SU-DHL-6 (cell line): Measurements from ENCODE around the gene DEDD2.

Experiments
- H2AFZ ChIP-seq: fragments of 200-600 bp; sonication (generic); 2 replicates; pipeline ENCODE4 v1.6.1; 2014; ENCODE audit warnings: low read depth, mild to moderate bottlenecking, moderate library complexity, mixed read lengths, antibody characterized with exemption, low read length; ENCODE audit not compliant: severe bottlenecking
- H3F3A ChIP-seq: fragments of 200-600 bp; shearing (Covaris generic); 2 replicates; pipeline ENCODE4 v1.6.0; 2016; ENCODE audit warnings: antibody characterized with exemption, mild to moderate bottlenecking; ENCODE audit not compliant: insufficient read depth
- H3K27ac ChIP-seq: fragments of 200-600 bp; sonication (generic); 2 replicates; pipeline ENCODE4 v1.5.1; 2016; ENCODE audit warnings: low read depth, mild to moderate bottlenecking, low read length, moderate library complexity, mixed read lengths
- H3K27me3 ChIP-seq: fragments of 200-600 bp; sonication (generic), shearing (Covaris generic); 2 replicates; pipeline ENCODE4 v1.6.0; 2014; ENCODE audit warnings: mild to moderate bottlenecking, low read length
- H3K36me3 ChIP-seq: fragments of 200-600 bp; sonication (generic); 2 replicates; pipeline ENCODE4 v1.6.1; 2014; ENCODE audit warnings: mild to moderate bottlenecking, low read length, mixed read lengths
- H3K4me2 ChIP-seq: fragments of 300-600, 200-600 bp; shearing (Covaris generic), sonication (generic); 2 replicates; pipeline ENCODE4 v1.6.0; 2014; ENCODE audit warnings: low read length, low read depth, mild to moderate bottlenecking; ENCODE audit not compliant: poor library complexity, severe bottlenecking
- H3K4me3 ChIP-seq: fragments of 200-600 bp; sonication (generic); 2 replicates; pipeline ENCODE4 v1.5.1; 2014; ENCODE audit warnings: antibody characterized with exemption, low read length, mild to moderate bottlenecking, mixed read lengths; ENCODE audit not compliant: insufficient read depth, poor library complexity, severe bottlenecking
- H3K79me2 ChIP-seq: fragments of 200-600 bp; sonication (generic); 2 replicates; pipeline ENCODE4 v1.6.1; 2014; ENCODE audit warnings: mild to moderate bottlenecking, low read length, moderate library complexity; ENCODE audit not compliant: insufficient read depth
- H3K9ac ChIP-seq: fragments of 200-600 bp; sonication (generic); 2 replicates; pipeline ENCODE4 v1.7.0; 2014; ENCODE audit warnings: mild to moderate bottlenecking, low read length
- H3K9me2 ChIP-seq: fragments of 200-600 bp; sonication (generic); replicated peaks from 2 replicates; pipeline ENCODE4 v1.6.1; 2014; ENCODE audit warnings: low read length; ENCODE audit not compliant: insufficient read depth
- H3K9me3 ChIP-seq: fragments of 200-600 bp; sonication (generic); 2 replicates; pipeline ENCODE4 v1.6.1; 2014; ENCODE audit warnings: low read length, mixed read lengths; ENCODE audit not compliant: insufficient read depth
- H4K20me1 ChIP-seq: fragments of 200-600 bp; sonication (generic); 2 replicates; pipeline ENCODE4 v1.6.1; 2014; ENCODE audit warnings: low read depth, mild to moderate bottlenecking, antibody characterized with exemption, low read length, moderate library complexity, mixed read lengths
- EZH2phosphoT487 ChIP-seq: fragments of 200-600 bp; sonication (generic), shearing (Covaris generic); conservative IDR thresholded peaks from 2 replicates; pipeline ENCODE4 v1.6.1; 2018; ENCODE audit warnings: mild to moderate bottlenecking, antibody characterized with exemption, low read length, moderate library complexity, mixed read lengths
- TF ChIP-seq, protein P1 (sequence below): fragments of 200-600 bp; sonication (generic); IDR thresholded peaks from one replicate; pipeline ENCODE4 v1.5.1; 2017; ENCODE audit warnings: antibody characterized with exemption, mild to moderate bottlenecking, low read length, moderate library complexity; ENCODE audit not compliant: insufficient read depth, poor library complexity, severe bottlenecking

DEDD2 gene

DNA sequence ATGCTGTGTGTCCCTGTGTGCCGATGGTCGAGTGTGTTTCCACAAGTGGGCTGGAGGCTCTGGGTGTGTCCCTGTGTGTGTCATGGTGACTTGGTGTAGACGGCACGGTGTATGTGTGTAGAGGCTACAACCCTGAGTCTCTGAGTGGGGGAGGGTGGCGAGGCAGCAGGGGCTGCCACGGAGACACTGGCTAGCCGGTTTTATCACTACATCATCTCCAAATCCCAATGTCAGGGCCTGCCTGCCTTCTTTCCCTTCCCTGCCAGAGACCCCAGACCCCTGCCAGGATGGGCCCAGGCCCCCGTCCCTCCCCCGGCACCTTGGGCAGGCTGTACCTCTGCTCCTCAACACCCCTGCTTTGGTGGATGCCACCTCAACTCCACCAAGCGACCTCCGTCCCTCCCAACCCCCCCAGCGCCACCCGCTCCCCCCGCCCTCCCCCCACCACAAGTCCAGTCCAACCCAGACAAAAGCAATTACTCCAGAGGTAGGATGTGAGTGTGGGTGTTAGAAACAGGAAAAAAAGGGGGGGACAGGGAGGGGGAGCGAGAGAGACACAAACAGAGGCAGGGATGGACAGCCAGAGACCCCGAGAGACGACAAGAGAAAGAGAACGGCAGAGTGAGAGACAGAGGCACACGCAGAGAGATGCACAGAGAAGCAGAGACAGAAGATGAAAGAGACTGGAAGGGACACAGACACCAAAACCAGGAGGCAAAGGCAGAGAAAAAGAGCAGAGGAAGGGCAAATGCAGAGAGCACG is 63.6 kb downstream of the DEDD2 start:
- Histone ChIP-seq H3K27me3 (no peaks in the 10 kb centered on the region), H3K36me3 (no peaks in the 10 kb centered on the region), H2AFZ (no peak overlapping the region), H3K27ac (no peak overlapping the region), H3F3A (no peaks in the 10 kb centered on the region), H3K9me2 (no peaks in the 10 kb centered on the region), H4K20me1 (no peaks in the 10 kb centered on the region), H3K9ac (no peak overlapping the region), H3K9me3 (no peaks in the 10 kb centered on the region), H3K4me2 (no peak overlapping the region), H3K4me3 (no peak overlapping the region), H3K79me2 (no peaks in the 10 kb centered on the region)
- TF ChIP-seq EZH2phosphoT487, result no peak
- TF ChIP-seq, protein P1, sequence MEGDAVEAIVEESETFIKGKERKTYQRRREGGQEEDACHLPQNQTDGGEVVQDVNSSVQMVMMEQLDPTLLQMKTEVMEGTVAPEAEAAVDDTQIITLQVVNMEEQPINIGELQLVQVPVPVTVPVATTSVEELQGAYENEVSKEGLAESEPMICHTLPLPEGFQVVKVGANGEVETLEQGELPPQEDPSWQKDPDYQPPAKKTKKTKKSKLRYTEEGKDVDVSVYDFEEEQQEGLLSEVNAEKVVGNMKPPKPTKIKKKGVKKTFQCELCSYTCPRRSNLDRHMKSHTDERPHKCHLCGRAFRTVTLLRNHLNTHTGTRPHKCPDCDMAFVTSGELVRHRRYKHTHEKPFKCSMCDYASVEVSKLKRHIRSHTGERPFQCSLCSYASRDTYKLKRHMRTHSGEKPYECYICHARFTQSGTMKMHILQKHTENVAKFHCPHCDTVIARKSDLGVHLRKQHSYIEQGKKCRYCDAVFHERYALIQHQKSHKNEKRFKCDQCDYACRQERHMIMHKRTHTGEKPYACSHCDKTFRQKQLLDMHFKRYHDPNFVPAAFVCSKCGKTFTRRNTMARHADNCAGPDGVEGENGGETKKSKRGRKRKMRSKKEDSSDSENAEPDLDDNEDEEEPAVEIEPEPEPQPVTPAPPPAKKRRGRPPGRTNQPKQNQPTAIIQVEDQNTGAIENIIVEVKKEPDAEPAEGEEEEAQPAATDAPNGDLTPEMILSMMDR, result no peak

GRCh38 chr19:42152910-42153671 is 64.4 kb downstream of the DEDD2 start:
- no peaks in the 10 kb centered on the region for H3K9me3 ChIP-seq
- no peak overlapping the region for H2AFZ ChIP-seq
- no peaks in the 10 kb centered on the region for H3F3A ChIP-seq
- H3K4me3 ChIP-seq, result no peak overlapping the region
- no peaks in the 10 kb centered on the region for H3K9me2 ChIP-seq
- no peak overlapping the region for H3K9ac ChIP-seq
- H3K79me2 ChIP-seq, result no peaks in the 10 kb centered on the region
- no peaks in the 10 kb centered on the region for H3K27me3 ChIP-seq
- TF ChIP-seq EZH2phosphoT487, result no peak
- TF ChIP-seq, protein P1, result no peak
- no peak overlapping the region for H3K27ac ChIP-seq
- no peaks in the 10 kb centered on the region for H4K20me1 ChIP-seq
- no peak overlapping the region for H3K4me2 ChIP-seq
- H3K36me3 ChIP-seq, result no peaks in the 10 kb centered on the region

- Histone ChIP-seq H3K9ac (no peak overlapping the region), H3K27ac (no peak overlapping the region), H3K27me3 (no peaks in the 10 kb centered on the region), H3K79me2 (no peaks in the 10 kb centered on the region), H3K9me2 (no peaks in the 10 kb centered on the region), H4K20me1 (no peaks in the 10 kb centered on the region), H3K9me3 (no peaks in the 10 kb centered on the region), H3F3A (no peaks in the 10 kb centered on the region), H3K4me3 (no peak overlapping the region), H3K36me3 (no peaks in the 10 kb centered on the region), H2AFZ (no peak overlapping the region), H3K4me2 (no peak overlapping the region)
- no peak for TF ChIP-seq EZH2phosphoT487
- TF ChIP-seq, protein P1, result no peak
These were observed 65.4 kb downstream of the DEDD2 start for GRCh38 chr19:42151782-42152684.
